HepG2 (cell line): ENCODE results near the gene KCNMB2.

Experiments used
- EHMT2 ChIP-seq: fragments of 200-600 bp; sonication (generic); IDR thresholded peaks from 2 replicates; pipeline ENCODE4 v1.7.0; 2017; ENCODE audit warnings: antibody characterized with exemption, low read depth, low read length, borderline replicate concordance
- GTF2F1 ChIP-seq: fragments of 150-350 bp; IDR thresholded peaks from 2 replicates; pipeline ENCODE4 v1.6.1; 2014; ENCODE audit warnings: low read length
- MAZ ChIP-seq, 2 experiments: sonication (generic) in 1 of 2; formaldehyde crosslinking in 1 of 2; IDR thresholded peaks; 2 replicates each; pipeline versions ENCODE4 v1.5.0 to v1.6.1; 2012 to 2020; ENCODE audit warnings: low read depth in 2 of 2, mild to moderate bottlenecking in 2 of 2, borderline replicate concordance in 1 of 2, improper control_type of control experiment in 1 of 2, low read length in 1 of 2, missing genetic modification reagents in 1 of 2, moderate library complexity in 1 of 2
- MEIS1 ChIP-seq: sonication (generic); formaldehyde crosslinking; IDR thresholded peaks from 2 replicates; pipeline ENCODE4 v1.9.0; 2021; ENCODE audit warnings: mild to moderate bottlenecking, missing genetic modification reagents, moderate library complexity, borderline replicate concordance
- MLX ChIP-seq: IDR thresholded peaks from 2 replicates; pipeline ENCODE4 v1.6.1; 2016
- THRA ChIP-seq: sonication (generic); formaldehyde crosslinking; IDR thresholded peaks from 2 replicates; pipeline ENCODE4 v1.4.0; 2020; ENCODE audit warnings: missing genetic modification reagents, borderline replicate concordance
- ZNF570 ChIP-seq: sonication (generic); formaldehyde crosslinking; IDR thresholded peaks from 2 replicates; pipeline ENCODE4 v1.4.0; 2020; ENCODE audit warnings: mild to moderate bottlenecking, missing genetic modification reagents, borderline replicate concordance

DNA sequence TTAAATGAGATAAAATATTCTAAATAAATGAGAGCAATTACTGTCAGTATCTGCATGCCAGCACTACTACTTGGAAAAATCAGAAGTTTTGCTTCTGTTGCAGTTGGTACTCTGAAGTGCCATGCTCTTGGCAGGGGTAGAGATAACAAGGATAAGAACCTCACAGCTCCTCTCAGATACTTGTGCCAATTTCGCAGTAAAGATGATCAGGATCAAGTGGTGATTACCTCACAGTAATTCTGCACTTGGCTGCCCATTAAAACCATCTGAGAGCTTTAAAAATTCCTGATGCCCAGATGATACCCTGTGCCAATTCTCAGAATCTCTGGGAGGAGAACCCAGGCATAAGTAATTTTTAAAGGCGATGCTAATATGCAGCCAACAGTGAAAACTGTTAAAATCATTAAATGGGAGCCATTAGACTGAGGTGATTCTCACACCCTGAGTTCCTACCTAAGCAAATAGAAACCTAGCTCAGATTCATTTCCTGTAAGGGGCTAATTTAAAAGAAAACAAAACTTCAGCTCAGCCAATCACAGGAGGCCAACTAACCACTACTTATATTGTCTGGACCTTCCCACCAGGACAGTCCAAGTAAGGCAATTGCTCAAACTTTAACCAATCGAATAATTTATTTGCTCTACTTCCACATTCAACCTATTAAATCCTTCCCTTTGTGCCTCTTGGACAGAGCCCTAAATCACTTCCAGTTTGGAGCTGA, 171.2 kb downstream of the KCNMB2 start:
- TF ChIP-seq MAZ (IDR thresholded peaks at IDR 0.05; ENCODE audit: borderline replicate concordance, low read depth, low read length) (no peak), MAZ (CRISPR knock-in tag; IDR thresholded peaks at IDR 0.05; ENCODE audit: low read depth) (no peak), ZNF570 (CRISPR knock-in tag) (no peak), EHMT2 (no peak), GTF2F1 (no peak), MEIS1 (CRISPR knock-in tag) (no peak), MLX (CRISPR knock-in tag) (no peak), THRA (CRISPR knock-in tag) (no peak)
